Fibroblast of peridontal ligament (primary cell): ENCODE results near the gene USF3.

Source experiments
- DNase-seq: peaks from one replicate; pipeline ENCODE4 v3.0.0-alpha.2; 2010; ENCODE audit errors: extremely low read depth

USF3 gene

GRCh38 chr3:113697500-113698090, 1.2 kb upstream of the USF3 start:
- peak; percentile 41 for DNase-seq

GRCh38 chr3:113696658-113697499, 437 bp upstream of the USF3 start:
- DNase-seq: peak; percentile 98

- no peak for DNase-seq
Measured at GRCh38 chr3:113695431-113695785, 1.0 kb downstream of the USF3 start.

GRCh38 chr3:113690482-113690881, 6.0 kb downstream of the USF3 start:
- DNase-seq: no peak

GRCh38 chr3:113685956-113686721, 10.3 kb downstream of the USF3 start:
- DNase-seq: peak; percentile 60

- DNase-seq: no peak
Measured at GRCh38 chr3:113685124-113685523, 11.3 kb downstream of the USF3 start.

GRCh38 chr3:113684271-113684819, 12.1 kb downstream of the USF3 start:
- DNase-seq: no peak

GRCh38 chr3:113678773-113679172, 17.7 kb downstream of the USF3 start:
- DNase-seq: no peak

GRCh38 chr3:113677737-113678136, 18.7 kb downstream of the USF3 start:
- DNase-seq: no peak

GRCh38 chr3:113676261-113676660, 20.2 kb downstream of the USF3 start:
- no peak for DNase-seq

- no peak for DNase-seq
Measured at GRCh38 chr3:113673593-113673992, 22.8 kb downstream of the USF3 start.

GRCh38 chr3:113668015-113668414, 28.4 kb downstream of the USF3 start:
- DNase-seq: peak; percentile 77

- no peak for DNase-seq
Measured at GRCh38 chr3:113664523-113665094, 31.8 kb downstream of the USF3 start.

- no peak for DNase-seq
Measured at GRCh38 chr3:113663761-113664160, 32.7 kb downstream of the USF3 start.

GRCh38 chr3:113663324-113663750, 33.1 kb downstream of the USF3 start:
- no peak for DNase-seq

GRCh38 chr3:113662824-113663223, 33.6 kb downstream of the USF3 start:
- DNase-seq: no peak

GRCh38 chr3:113660896-113661295, 35.5 kb downstream of the USF3 start:
- DNase-seq: peak; percentile 54

- DNase-seq: no peak
Measured at GRCh38 chr3:113660458-113660857, 36.0 kb downstream of the USF3 start.

- no peak for DNase-seq
Measured at GRCh38 chr3:113659996-113660395, 36.4 kb downstream of the USF3 start.

- DNase-seq: no peak
Measured at GRCh38 chr3:113659101-113659541, 37.3 kb downstream of the USF3 start.

GRCh38 chr3:113658107-113658506, 38.3 kb downstream of the USF3 start:
- no peak for DNase-seq

- DNase-seq: no peak
Measured at GRCh38 chr3:113654851-113655250, 41.6 kb downstream of the USF3 start.
